Mesothelial cell of epicardium (in vitro differentiated cells): Measurements from ENCODE around the gene LGALSL. TPM values are rescaled to one million over a fixed set of nuclear protein-coding genes. Genes with fewer than 3 reads are reported as not detected.

Source experiments
- DNase-seq, 2 experiments: peaks; one replicate each; pipeline ENCODE4 v3.0.0; 2021; ENCODE audit warnings: low spot score in 2 of 2; ENCODE audit not compliant: unreplicated experiment in 2 of 2
- H3K27ac Mint-ChIP-seq: 2 replicates; pipeline ENCODE4 v1.8.0; 2021; ENCODE audit warnings: mixed read lengths
- H3K27me3 Mint-ChIP-seq: 2 replicates; pipeline ENCODE4 v1.8.0; 2021; ENCODE audit warnings: low read depth, mixed read lengths
- H3K36me3 Mint-ChIP-seq: 2 replicates; pipeline ENCODE4 v1.8.0; 2021; ENCODE audit warnings: mixed read lengths
- H3K4me1 Mint-ChIP-seq: 2 replicates; pipeline ENCODE4 v1.8.0; 2021; ENCODE audit warnings: mixed read lengths
- H3K4me3 Mint-ChIP-seq: 2 replicates; pipeline ENCODE4 v1.8.0; 2021; ENCODE audit warnings: mild to moderate bottlenecking, moderate library complexity, mixed read lengths
- H3K9me3 Mint-ChIP-seq: 2 replicates; pipeline ENCODE4 v1.8.0; 2021; ENCODE audit warnings: mixed read lengths
- CTCF ChIP-seq: fragments of 200-600 bp; sonication (generic); IDR thresholded peaks from one replicate; pipeline ENCODE4 v1.5.0; 2021; ENCODE audit warnings: antibody characterized with exemption; ENCODE audit not compliant: unreplicated experiment
- total RNA-seq: library from RNA; stranded (reverse); gene quantifications from 3 replicates; pipeline ENCODE4 v1.2.1, GENCODE V29; 2021

The LGALSL gene
- total RNA-seq, 1 donor from 2014 or later = 15.6 TPM

GRCh38 chr2:64471600-64471999 lies 17.6 kb downstream of the LGALSL start:
- no peaks in the 10 kb centered on the region for H3K27me3 Mint-ChIP-seq
- no peak overlapping the region for H3K27ac Mint-ChIP-seq
- no peaks in the 10 kb centered on the region for H3K9me3 Mint-ChIP-seq
- H3K4me3 Mint-ChIP-seq = no peak overlapping the region
- no peaks in the 10 kb centered on the region for H3K36me3 Mint-ChIP-seq
- H3K4me1 Mint-ChIP-seq = peaks cover 6% of the 10 kb centered on the region
- no peak for DNase-seq
- TF ChIP-seq CTCF = no peak

- TF ChIP-seq CTCF = no peak
- peaks cover 6% of the 10 kb centered on the region for H3K4me1 Mint-ChIP-seq
- no peaks in the 10 kb centered on the region for H3K36me3 Mint-ChIP-seq
- DNase-seq = no peak
- H3K27me3 Mint-ChIP-seq = no peaks in the 10 kb centered on the region
- no peak overlapping the region for H3K27ac Mint-ChIP-seq
- H3K4me3 Mint-ChIP-seq = no peak overlapping the region
- no peaks in the 10 kb centered on the region for H3K9me3 Mint-ChIP-seq
Measured at GRCh38 chr2:64472881-64473280, 18.9 kb downstream of the LGALSL start.

- no peak for TF ChIP-seq CTCF
- Mint-ChIP-seq H3K27ac (no peak overlapping the region), H3K36me3 (no peaks in the 10 kb centered on the region), H3K9me3 (no peaks in the 10 kb centered on the region), H3K4me1 (peaks cover 6% of the 10 kb centered on the region), H3K4me3 (no peak overlapping the region), H3K27me3 (no peaks in the 10 kb centered on the region)
- no peak for DNase-seq
Measured at GRCh38 chr2:64474121-64474571, 20.2 kb downstream of the LGALSL start.

- H3K4me3 Mint-ChIP-seq = no peak overlapping the region
- H3K9me3 Mint-ChIP-seq = no peaks in the 10 kb centered on the region
- no peak overlapping the region for H3K27ac Mint-ChIP-seq
- no peaks in the 10 kb centered on the region for H3K36me3 Mint-ChIP-seq
- no peak for DNase-seq
- TF ChIP-seq CTCF = no peak
- H3K4me1 Mint-ChIP-seq = peaks cover 6% of the 10 kb centered on the region
- H3K27me3 Mint-ChIP-seq = no peaks in the 10 kb centered on the region
Measured at GRCh38 chr2:64474636-64475035, 20.7 kb downstream of the LGALSL start.

GRCh38 chr2:64477037-64477436 lies 23.1 kb downstream of the LGALSL start:
- no peaks in the 10 kb centered on the region for H3K9me3 Mint-ChIP-seq
- H3K4me3 Mint-ChIP-seq = no peak overlapping the region
- no peak overlapping the region for H3K27ac Mint-ChIP-seq
- no peaks in the 10 kb centered on the region for H3K36me3 Mint-ChIP-seq
- no peaks in the 10 kb centered on the region for H3K4me1 Mint-ChIP-seq
- DNase-seq = no peak
- no peaks in the 10 kb centered on the region for H3K27me3 Mint-ChIP-seq
- no peak for TF ChIP-seq CTCF

- Mint-ChIP-seq H3K4me1 (no peaks in the 10 kb centered on the region), H3K36me3 (no peaks in the 10 kb centered on the region), H3K27ac (no peak overlapping the region), H3K9me3 (no peaks in the 10 kb centered on the region), H3K4me3 (no peak overlapping the region), H3K27me3 (no peaks in the 10 kb centered on the region)
- TF ChIP-seq CTCF = no peak
- DNase-seq = no peak
Measured at GRCh38 chr2:64477979-64478378, 24.0 kb downstream of the LGALSL start.
